K562 (cell line): Measurements from ENCODE around the gene NAB1. TPM values are rescaled to one million over a fixed set of nuclear protein-coding genes. Genes with fewer than 3 reads are reported as not detected.
A peak's percentile ranks its signal among the peaks of the same experiment; 100 is the strongest.

Experiments
- EGR1 ChIP-seq: fragments of 450-650 bp; conservative IDR thresholded peaks from 2 replicates; pipeline ENCODE4 v1.6.1; 2017; ENCODE audit warnings: mild to moderate bottlenecking
- JUN ChIP-seq, 2 experiments: sonication (generic) in 1 of 2; formaldehyde crosslinking in 1 of 2; IDR thresholded peaks; 2 replicates each; pipeline versions ENCODE4 v1.6.1 to v1.8.0; 2012 to 2022; ENCODE audit warnings: borderline replicate concordance in 2 of 2, mild to moderate bottlenecking in 2 of 2, improper control_type of control experiment in 1 of 2, low read depth in 1 of 2, low read length in 1 of 2, missing genetic modification reagents in 1 of 2
- MECOM ChIP-seq: fragments of 250-450 bp; sonication (Bioruptor Pico); IDR thresholded peaks from 2 replicates; pipeline ENCODE4 v1.8.0; 2022; ENCODE audit warnings: inconsistent platforms
- SMARCC2 ChIP-seq: fragments of 450-650 bp; IDR thresholded peaks from 2 replicates; pipeline ENCODE4 v1.6.1; 2017; ENCODE audit warnings: antibody characterized with exemption, moderate library complexity, mild to moderate bottlenecking, low read depth
- ZNF561 ChIP-seq: fragments of 450-650 bp; formaldehyde crosslinking; conservative IDR thresholded peaks from 2 replicates; pipeline ENCODE4 v1.4.0; 2020; ENCODE audit warnings: mild to moderate bottlenecking, moderate library complexity
- polyA plus RNA-seq, 8 experiments: library from polyadenylated mRNA; depleted of rRNA in 4 of 8; stranded (reverse) in 5 of 8; unstranded in 3 of 8; fragments of >200 nt; fragmentation: Nextera tagmentation in 2 of 8; fragmentation: Illumina TruSeq in 1 of 8; extraction: Ambion mirVana in 2 of 8; extraction: Trizol in 1 of 8; gene quantifications; 2 replicates each; pipeline versions ENCODE4 v1.2.1 to v1.2.3, GENCODE V29; 2011 to 2014; ENCODE audit warnings: inconsistent platforms in 1 of 8, missing spikeins in 1 of 8
- total RNA-seq, 7 experiments: library from RNA; depleted of rRNA in 6 of 7; stranded (reverse); fragments of >200 nt in 6 of 7; fragmentation: Illumina TruSeq in 2 of 7; extraction: Trizol in 2 of 7; gene quantifications; 2 replicates each; pipeline versions ENCODE4 v1.2.1 to v1.2.3, GENCODE V29; 2011 to 2021; ENCODE audit warnings: low replicate concordance in 1 of 7
- TF ChIP-seq, protein P1 (sequence below): fragments of 450-650 bp; IDR thresholded peaks from 2 replicates; pipeline ENCODE4 v1.6.1; 2016; ENCODE audit warnings: mild to moderate bottlenecking, moderate library complexity
- TF ChIP-seq, protein P2 (sequence below): sonication (generic); formaldehyde crosslinking; IDR thresholded peaks from 2 replicates; pipeline ENCODE4 v1.8.0; 2022; ENCODE audit warnings: mild to moderate bottlenecking, missing genetic modification reagents

NAB1 gene
- total and polyA plus RNA-seq, 9 of the 15 experiments (the other 6 are each of a cell fraction or from before 2014, with no cell fraction given), result 3.1 to 23.0 (median 16.3) TPM

DNA sequence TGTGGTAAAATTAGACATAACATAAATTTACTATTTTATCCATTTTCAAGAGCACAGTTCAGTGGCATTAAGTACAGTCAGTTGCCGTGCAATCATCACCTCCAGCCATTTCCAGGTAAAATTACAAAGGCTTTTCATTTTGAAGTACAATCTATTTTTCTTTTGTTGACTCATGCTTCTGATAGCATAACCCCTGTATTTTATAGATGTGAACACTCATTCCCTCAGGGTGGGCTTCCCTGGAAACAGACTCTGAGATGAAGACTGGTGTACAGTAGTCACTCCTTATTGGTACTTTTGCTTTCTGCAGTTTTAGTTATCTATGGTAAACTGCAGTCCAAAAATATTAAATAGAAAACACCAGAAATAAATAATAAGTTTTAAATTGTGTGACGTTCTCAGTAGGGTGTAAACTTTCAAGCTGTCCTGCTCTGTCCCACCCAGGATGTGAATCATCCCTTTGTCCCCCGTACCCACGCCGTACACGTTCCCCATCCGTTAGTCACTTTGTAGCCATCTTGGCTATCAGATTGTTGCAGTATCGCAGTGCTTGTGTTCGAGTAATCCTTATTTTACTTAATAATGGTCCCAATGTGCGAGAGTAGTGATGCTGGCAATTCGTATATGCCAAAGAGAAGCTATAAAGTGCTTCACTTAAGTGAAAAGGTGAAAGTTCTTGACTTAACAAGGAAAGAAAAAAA is 41.1 kb upstream of the NAB1 start (continued):
- TF ChIP-seq, protein P1, sequence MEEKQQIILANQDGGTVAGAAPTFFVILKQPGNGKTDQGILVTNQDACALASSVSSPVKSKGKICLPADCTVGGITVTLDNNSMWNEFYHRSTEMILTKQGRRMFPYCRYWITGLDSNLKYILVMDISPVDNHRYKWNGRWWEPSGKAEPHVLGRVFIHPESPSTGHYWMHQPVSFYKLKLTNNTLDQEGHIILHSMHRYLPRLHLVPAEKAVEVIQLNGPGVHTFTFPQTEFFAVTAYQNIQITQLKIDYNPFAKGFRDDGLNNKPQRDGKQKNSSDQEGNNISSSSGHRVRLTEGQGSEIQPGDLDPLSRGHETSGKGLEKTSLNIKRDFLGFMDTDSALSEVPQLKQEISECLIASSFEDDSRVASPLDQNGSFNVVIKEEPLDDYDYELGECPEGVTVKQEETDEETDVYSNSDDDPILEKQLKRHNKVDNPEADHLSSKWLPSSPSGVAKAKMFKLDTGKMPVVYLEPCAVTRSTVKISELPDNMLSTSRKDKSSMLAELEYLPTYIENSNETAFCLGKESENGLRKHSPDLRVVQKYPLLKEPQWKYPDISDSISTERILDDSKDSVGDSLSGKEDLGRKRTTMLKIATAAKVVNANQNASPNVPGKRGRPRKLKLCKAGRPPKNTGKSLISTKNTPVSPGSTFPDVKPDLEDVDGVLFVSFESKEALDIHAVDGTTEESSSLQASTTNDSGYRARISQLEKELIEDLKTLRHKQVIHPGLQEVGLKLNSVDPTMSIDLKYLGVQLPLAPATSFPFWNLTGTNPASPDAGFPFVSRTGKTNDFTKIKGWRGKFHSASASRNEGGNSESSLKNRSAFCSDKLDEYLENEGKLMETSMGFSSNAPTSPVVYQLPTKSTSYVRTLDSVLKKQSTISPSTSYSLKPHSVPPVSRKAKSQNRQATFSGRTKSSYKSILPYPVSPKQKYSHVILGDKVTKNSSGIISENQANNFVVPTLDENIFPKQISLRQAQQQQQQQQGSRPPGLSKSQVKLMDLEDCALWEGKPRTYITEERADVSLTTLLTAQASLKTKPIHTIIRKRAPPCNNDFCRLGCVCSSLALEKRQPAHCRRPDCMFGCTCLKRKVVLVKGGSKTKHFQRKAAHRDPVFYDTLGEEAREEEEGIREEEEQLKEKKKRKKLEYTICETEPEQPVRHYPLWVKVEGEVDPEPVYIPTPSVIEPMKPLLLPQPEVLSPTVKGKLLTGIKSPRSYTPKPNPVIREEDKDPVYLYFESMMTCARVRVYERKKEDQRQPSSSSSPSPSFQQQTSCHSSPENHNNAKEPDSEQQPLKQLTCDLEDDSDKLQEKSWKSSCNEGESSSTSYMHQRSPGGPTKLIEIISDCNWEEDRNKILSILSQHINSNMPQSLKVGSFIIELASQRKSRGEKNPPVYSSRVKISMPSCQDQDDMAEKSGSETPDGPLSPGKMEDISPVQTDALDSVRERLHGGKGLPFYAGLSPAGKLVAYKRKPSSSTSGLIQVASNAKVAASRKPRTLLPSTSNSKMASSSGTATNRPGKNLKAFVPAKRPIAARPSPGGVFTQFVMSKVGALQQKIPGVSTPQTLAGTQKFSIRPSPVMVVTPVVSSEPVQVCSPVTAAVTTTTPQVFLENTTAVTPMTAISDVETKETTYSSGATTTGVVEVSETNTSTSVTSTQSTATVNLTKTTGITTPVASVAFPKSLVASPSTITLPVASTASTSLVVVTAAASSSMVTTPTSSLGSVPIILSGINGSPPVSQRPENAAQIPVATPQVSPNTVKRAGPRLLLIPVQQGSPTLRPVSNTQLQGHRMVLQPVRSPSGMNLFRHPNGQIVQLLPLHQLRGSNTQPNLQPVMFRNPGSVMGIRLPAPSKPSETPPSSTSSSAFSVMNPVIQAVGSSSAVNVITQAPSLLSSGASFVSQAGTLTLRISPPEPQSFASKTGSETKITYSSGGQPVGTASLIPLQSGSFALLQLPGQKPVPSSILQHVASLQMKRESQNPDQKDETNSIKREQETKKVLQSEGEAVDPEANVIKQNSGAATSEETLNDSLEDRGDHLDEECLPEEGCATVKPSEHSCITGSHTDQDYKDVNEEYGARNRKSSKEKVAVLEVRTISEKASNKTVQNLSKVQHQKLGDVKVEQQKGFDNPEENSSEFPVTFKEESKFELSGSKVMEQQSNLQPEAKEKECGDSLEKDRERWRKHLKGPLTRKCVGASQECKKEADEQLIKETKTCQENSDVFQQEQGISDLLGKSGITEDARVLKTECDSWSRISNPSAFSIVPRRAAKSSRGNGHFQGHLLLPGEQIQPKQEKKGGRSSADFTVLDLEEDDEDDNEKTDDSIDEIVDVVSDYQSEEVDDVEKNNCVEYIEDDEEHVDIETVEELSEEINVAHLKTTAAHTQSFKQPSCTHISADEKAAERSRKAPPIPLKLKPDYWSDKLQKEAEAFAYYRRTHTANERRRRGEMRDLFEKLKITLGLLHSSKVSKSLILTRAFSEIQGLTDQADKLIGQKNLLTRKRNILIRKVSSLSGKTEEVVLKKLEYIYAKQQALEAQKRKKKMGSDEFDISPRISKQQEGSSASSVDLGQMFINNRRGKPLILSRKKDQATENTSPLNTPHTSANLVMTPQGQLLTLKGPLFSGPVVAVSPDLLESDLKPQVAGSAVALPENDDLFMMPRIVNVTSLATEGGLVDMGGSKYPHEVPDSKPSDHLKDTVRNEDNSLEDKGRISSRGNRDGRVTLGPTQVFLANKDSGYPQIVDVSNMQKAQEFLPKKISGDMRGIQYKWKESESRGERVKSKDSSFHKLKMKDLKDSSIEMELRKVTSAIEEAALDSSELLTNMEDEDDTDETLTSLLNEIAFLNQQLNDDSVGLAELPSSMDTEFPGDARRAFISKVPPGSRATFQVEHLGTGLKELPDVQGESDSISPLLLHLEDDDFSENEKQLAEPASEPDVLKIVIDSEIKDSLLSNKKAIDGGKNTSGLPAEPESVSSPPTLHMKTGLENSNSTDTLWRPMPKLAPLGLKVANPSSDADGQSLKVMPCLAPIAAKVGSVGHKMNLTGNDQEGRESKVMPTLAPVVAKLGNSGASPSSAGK, result no peak
- TF ChIP-seq EGR1 (peak; percentile 62), SMARCC2 (peak; percentile 66; the same call in 1 of the 2 replicates), ZNF561 (CRISPR knock-in tag) (no peak), JUN (IDR thresholded peaks at IDR 0.05; ENCODE audit: borderline replicate concordance, low read depth, low read length) (peak; percentile 31; the same call in 1 of the 2 replicates), JUN (CRISPR knock-in tag; IDR thresholded peaks at IDR 0.05; ENCODE audit: borderline replicate concordance) (no peak), MECOM (CRISPR knock-in tag) (no peak)
- TF ChIP-seq, protein P2, sequence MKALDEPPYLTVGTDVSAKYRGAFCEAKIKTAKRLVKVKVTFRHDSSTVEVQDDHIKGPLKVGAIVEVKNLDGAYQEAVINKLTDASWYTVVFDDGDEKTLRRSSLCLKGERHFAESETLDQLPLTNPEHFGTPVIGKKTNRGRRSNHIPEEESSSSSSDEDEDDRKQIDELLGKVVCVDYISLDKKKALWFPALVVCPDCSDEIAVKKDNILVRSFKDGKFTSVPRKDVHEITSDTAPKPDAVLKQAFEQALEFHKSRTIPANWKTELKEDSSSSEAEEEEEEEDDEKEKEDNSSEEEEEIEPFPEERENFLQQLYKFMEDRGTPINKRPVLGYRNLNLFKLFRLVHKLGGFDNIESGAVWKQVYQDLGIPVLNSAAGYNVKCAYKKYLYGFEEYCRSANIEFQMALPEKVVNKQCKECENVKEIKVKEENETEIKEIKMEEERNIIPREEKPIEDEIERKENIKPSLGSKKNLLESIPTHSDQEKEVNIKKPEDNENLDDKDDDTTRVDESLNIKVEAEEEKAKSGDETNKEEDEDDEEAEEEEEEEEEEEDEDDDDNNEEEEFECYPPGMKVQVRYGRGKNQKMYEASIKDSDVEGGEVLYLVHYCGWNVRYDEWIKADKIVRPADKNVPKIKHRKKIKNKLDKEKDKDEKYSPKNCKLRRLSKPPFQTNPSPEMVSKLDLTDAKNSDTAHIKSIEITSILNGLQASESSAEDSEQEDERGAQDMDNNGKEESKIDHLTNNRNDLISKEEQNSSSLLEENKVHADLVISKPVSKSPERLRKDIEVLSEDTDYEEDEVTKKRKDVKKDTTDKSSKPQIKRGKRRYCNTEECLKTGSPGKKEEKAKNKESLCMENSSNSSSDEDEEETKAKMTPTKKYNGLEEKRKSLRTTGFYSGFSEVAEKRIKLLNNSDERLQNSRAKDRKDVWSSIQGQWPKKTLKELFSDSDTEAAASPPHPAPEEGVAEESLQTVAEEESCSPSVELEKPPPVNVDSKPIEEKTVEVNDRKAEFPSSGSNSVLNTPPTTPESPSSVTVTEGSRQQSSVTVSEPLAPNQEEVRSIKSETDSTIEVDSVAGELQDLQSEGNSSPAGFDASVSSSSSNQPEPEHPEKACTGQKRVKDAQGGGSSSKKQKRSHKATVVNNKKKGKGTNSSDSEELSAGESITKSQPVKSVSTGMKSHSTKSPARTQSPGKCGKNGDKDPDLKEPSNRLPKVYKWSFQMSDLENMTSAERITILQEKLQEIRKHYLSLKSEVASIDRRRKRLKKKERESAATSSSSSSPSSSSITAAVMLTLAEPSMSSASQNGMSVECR, result no peak
